ENCODE data around the gene ASCC1. TPM values are rescaled to one million over a fixed set of nuclear protein-coding genes. Genes with fewer than 3 reads are reported as not detected.
"Not testable (repeated sequence)": the region's sequence is repeated elsewhere in the genome, so short reads cannot be mapped to it uniquely, and the experiment has no call there.

The ASCC1 gene
- total and polyA plus RNA-seq, 2 experiments from 2014 or later = 13.7 to 37.2 TPM

DNA sequence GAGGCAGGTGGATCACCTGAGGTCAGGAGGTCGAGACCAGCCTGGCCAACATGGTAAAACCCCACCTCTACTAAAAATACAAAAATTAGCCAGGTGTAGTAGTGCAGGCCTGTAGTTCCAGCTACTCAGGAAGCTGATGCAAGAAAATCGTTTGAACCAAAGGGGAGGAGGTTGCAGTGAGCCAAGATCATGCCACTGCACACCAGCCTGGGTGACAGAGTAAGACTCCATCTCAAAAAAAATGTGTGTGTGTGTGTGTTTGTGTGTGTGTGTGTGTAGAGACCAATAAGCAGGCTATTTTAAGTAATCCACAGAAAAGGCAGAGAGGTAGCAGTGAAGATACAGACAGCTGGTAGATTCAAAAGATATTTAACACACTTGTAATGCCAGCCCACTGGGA is 7.5 kb downstream of the ASCC1 start:
- H3K9me2 ChIP-seq (ENCODE audit: insufficient read depth); ATAC-seq: not testable (repeated sequence)

DNA sequence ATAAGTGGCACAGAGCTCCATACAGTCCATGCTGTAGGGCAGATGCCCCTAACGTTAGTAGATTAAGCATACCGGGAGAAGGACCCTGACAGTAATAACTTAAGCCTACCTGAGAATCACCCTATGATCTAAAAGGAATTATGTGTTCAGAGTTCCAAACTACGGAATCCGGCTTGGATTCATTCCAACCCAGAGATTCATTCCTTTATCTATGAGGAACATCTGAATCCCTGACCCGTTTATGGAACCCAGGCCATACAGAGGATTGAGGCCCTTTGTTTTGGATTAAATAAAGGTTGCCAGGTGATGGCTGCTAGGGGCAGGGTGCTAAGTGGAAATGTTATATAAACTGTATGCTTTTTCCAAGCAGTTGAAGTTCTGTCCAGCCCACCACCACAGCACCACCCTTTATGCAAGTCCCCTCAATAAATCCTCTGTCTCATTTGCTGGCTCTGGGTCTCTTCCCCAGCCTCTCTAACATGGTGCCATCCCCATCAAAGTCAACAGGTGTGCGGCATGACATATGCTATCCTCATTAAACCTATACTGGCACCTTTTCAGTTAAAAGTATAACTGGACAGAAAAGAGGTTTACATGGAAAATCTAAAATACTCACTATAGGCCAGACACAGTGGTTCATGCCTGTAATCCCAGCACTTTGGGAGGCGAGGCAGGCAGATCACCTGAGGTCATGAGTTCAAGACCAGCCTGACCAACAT is 9.4 kb downstream of the ASCC1 start:
- Histone ChIP-seq H2AFZ (no peak overlapping the region), H3K9me2 (ENCODE audit: insufficient read depth) (no peaks in the 10 kb centered on the region), H3K4me3 (no peak overlapping the region), H3K4me2 (no peak overlapping the region), H3K79me2 (replicated peaks; ENCODE audit: insufficient read depth) (no peaks in the 10 kb centered on the region), H4K20me1 (replicated peaks; ENCODE audit: insufficient read depth) (no peaks in the 10 kb centered on the region; the same call in 1 of the 2 replicates), H3K27me3 (ENCODE audit: insufficient read depth) (no peaks in the 10 kb centered on the region), H3K36me3 (ENCODE audit: insufficient read depth) (peaks cover 11% of the 10 kb centered on the region; the same call in 1 of the 2 replicates), H3F3A (replicated peaks; ENCODE audit: low read depth) (peaks cover 7% of the 10 kb centered on the region; the same call in 1 of the 2 replicates), H3K27ac (ENCODE audit: low read depth) (no peak overlapping the region), H3K4me1 (ENCODE audit: insufficient read depth) (no peaks in the 10 kb centered on the region)
- Mint-ChIP-seq H3K27ac (no peak overlapping the region), H3K9me3 (no peaks in the 10 kb centered on the region), H3K4me1 (no peaks in the 10 kb centered on the region; the same call in 2 of the 3 replicates), H3K36me3 (ENCODE audit: low read depth) (peaks cover 40% of the 10 kb centered on the region), H3K4me3 (no peak overlapping the region), H3K27me3 (ENCODE audit: insufficient read depth, low read depth, poor library complexity) (no peaks in the 10 kb centered on the region)
- ATAC-seq (no peak), DNase-seq (ENCODE audit: low spot score) (no peak)
- TF ChIP-seq EZH2 (IDR thresholded peaks at IDR 0.05; ENCODE audit: low read depth, unreplicated experiment) (no peak), NANOG (IDR thresholded peaks at IDR 0.05; ENCODE audit: borderline replicate concordance) (no peak), ZNF331 (CRISPR knock-in tag; IDR thresholded peaks at IDR 0.05; ENCODE audit: low read depth) (no peak), ZNF114 (CRISPR knock-in tag; IDR thresholded peaks at IDR 0.05) (no peak), POLR2AphosphoS5 (IDR thresholded peaks at IDR 0.05; ENCODE audit: low read depth) (no peak), JUNB (IDR thresholded peaks at IDR 0.05; ENCODE audit: unreplicated experiment) (no peak), CREB1 (CRISPR knock-in tag; IDR thresholded peaks at IDR 0.05; ENCODE audit: low read depth) (no peak)
- TF ChIP-seq, protein P1, sequence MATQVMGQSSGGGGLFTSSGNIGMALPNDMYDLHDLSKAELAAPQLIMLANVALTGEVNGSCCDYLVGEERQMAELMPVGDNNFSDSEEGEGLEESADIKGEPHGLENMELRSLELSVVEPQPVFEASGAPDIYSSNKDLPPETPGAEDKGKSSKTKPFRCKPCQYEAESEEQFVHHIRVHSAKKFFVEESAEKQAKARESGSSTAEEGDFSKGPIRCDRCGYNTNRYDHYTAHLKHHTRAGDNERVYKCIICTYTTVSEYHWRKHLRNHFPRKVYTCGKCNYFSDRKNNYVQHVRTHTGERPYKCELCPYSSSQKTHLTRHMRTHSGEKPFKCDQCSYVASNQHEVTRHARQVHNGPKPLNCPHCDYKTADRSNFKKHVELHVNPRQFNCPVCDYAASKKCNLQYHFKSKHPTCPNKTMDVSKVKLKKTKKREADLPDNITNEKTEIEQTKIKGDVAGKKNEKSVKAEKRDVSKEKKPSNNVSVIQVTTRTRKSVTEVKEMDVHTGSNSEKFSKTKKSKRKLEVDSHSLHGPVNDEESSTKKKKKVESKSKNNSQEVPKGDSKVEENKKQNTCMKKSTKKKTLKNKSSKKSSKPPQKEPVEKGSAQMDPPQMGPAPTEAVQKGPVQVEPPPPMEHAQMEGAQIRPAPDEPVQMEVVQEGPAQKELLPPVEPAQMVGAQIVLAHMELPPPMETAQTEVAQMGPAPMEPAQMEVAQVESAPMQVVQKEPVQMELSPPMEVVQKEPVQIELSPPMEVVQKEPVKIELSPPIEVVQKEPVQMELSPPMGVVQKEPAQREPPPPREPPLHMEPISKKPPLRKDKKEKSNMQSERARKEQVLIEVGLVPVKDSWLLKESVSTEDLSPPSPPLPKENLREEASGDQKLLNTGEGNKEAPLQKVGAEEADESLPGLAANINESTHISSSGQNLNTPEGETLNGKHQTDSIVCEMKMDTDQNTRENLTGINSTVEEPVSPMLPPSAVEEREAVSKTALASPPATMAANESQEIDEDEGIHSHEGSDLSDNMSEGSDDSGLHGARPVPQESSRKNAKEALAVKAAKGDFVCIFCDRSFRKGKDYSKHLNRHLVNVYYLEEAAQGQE (IDR thresholded peaks at IDR 0.05; ENCODE audit: unreplicated experiment) = no peak
- TF ChIP-seq, protein P2, sequence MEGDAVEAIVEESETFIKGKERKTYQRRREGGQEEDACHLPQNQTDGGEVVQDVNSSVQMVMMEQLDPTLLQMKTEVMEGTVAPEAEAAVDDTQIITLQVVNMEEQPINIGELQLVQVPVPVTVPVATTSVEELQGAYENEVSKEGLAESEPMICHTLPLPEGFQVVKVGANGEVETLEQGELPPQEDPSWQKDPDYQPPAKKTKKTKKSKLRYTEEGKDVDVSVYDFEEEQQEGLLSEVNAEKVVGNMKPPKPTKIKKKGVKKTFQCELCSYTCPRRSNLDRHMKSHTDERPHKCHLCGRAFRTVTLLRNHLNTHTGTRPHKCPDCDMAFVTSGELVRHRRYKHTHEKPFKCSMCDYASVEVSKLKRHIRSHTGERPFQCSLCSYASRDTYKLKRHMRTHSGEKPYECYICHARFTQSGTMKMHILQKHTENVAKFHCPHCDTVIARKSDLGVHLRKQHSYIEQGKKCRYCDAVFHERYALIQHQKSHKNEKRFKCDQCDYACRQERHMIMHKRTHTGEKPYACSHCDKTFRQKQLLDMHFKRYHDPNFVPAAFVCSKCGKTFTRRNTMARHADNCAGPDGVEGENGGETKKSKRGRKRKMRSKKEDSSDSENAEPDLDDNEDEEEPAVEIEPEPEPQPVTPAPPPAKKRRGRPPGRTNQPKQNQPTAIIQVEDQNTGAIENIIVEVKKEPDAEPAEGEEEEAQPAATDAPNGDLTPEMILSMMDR (conservative IDR thresholded peaks at IDR 0.05; ENCODE audit: low read depth in 2 of 2) = no peak
- TF ChIP-seq, protein P3, sequence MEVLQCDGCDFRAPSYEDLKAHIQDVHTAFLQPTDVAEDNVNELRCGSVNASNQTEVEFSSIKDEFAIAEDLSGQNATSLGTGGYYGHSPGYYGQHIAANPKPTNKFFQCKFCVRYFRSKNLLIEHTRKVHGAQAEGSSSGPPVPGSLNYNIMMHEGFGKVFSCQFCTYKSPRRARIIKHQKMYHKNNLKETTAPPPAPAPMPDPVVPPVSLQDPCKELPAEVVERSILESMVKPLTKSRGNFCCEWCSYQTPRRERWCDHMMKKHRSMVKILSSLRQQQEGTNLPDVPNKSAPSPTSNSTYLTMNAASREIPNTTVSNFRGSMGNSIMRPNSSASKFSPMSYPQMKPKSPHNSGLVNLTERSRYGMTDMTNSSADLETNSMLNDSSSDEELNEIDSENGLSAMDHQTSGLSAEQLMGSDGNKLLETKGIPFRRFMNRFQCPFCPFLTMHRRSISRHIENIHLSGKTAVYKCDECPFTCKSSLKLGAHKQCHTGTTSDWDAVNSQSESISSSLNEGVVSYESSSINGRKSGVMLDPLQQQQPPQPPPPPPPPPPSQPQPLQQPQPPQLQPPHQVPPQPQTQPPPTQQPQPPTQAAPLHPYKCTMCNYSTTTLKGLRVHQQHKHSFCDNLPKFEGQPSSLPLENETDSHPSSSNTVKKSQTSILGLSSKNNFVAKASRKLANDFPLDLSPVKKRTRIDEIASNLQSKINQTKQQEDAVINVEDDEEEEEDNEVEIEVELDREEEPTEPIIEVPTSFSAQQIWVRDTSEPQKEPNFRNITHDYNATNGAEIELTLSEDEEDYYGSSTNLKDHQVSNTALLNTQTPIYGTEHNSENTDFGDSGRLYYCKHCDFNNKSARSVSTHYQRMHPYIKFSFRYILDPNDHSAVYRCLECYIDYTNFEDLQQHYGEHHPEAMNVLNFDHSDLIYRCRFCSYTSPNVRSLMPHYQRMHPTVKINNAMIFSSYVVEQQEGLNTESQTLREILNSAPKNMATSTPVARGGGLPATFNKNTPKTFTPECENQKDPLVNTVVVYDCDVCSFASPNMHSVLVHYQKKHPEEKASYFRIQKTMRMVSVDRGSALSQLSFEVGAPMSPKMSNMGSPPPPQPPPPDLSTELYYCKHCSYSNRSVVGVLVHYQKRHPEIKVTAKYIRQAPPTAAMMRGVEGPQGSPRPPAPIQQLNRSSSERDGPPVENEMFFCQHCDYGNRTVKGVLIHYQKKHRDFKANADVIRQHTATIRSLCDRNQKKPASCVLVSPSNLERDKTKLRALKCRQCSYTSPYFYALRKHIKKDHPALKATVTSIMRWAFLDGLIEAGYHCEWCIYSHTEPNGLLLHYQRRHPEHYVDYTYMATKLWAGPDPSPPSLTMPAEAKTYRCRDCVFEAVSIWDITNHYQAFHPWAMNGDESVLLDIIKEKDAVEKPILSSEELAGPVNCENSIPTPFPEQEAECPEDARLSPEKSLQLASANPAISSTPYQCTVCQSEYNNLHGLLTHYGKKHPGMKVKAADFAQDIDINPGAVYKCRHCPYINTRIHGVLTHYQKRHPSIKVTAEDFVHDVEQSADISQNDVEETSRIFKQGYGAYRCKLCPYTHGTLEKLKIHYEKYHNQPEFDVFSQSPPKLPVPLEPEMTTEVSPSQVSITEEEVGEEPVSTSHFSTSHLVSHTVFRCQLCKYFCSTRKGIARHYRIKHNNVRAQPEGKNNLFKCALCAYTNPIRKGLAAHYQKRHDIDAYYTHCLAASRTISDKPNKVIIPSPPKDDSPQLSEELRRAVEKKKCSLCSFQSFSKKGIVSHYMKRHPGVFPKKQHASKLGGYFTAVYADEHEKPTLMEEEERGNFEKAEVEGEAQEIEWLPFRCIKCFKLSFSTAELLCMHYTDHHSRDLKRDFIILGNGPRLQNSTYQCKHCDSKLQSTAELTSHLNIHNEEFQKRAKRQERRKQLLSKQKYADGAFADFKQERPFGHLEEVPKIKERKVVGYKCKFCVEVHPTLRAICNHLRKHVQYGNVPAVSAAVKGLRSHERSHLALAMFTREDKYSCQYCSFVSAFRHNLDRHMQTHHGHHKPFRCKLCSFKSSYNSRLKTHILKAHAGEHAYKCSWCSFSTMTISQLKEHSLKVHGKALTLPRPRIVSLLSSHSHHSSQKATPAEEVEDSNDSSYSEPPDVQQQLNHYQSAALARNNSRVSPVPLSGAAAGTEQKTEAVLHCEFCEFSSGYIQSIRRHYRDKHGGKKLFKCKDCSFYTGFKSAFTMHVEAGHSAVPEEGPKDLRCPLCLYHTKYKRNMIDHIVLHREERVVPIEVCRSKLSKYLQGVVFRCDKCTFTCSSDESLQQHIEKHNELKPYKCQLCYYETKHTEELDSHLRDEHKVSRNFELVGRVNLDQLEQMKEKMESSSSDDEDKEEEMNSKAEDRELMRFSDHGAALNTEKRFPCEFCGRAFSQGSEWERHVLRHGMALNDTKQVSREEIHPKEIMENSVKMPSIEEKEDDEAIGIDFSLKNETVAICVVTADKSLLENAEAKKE (CRISPR knock-in tag; IDR thresholded peaks at IDR 0.05) = no peak

More for the DNA sequence above, 7.5 kb downstream of the ASCC1 start:
- H3K4me3 ChIP-seq; H3K27ac ChIP-seq (ENCODE audit: low read depth); H2AFZ ChIP-seq; H3F3A ChIP-seq (replicated peaks; ENCODE audit: low read depth); H3K27me3 ChIP-seq (ENCODE audit: insufficient read depth); H3K4me1 Mint-ChIP-seq; H4K20me1 ChIP-seq (replicated peaks; ENCODE audit: insufficient read depth); DNase-seq (ENCODE audit: low spot score); H3K9me3 Mint-ChIP-seq; H3K4me2 ChIP-seq; H3K27ac Mint-ChIP-seq; H3K4me1 ChIP-seq (ENCODE audit: insufficient read depth); H3K4me3 Mint-ChIP-seq; H3K79me2 ChIP-seq (replicated peaks; ENCODE audit: insufficient read depth); H3K27me3 Mint-ChIP-seq (ENCODE audit: insufficient read depth, low read depth, poor library complexity); H3K36me3 ChIP-seq (ENCODE audit: insufficient read depth): not testable (repeated sequence)
- H3K36me3 Mint-ChIP-seq (ENCODE audit: low read depth) = peaks cover 30% of the 10 kb centered on the region

Data from GM23338 (cell line).